Hepatic stellate cell (primary cell): ENCODE data around the gene AK9.
"Not testable (repeated sequence)": the region's sequence is repeated elsewhere in the genome, so short reads cannot be mapped to it uniquely, and the experiment has no call there.

Source experiments
- DNase-seq: peaks from one replicate; pipeline ENCODE4 v3.0.0; 2011; ENCODE audit warnings: low spot score

The AK9 gene

DNA sequence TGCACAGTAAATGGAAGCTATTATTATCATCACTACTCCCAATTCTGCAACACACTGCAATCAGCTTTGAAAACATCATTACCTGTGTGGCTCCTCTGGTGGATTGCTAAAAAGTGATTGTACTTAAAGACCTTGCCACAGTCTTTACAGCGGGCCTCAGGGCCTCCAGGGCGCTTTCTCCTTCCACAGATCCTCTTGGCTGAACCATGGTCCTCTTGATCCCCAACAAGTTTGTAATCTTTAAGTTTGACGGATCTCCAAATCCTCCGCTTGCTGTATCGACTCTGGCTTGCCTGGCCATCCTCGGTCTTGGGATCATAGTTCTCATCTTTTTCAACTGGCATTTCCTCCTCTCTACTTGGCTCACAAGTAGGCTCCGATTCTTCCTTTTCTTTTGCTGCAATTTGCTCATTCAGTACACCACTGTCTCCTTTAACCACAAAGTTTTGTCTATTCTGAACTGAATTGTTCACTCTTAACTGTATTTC, 210.0 kb downstream of the AK9 start:
- DNase-seq, result no peak

DNA sequence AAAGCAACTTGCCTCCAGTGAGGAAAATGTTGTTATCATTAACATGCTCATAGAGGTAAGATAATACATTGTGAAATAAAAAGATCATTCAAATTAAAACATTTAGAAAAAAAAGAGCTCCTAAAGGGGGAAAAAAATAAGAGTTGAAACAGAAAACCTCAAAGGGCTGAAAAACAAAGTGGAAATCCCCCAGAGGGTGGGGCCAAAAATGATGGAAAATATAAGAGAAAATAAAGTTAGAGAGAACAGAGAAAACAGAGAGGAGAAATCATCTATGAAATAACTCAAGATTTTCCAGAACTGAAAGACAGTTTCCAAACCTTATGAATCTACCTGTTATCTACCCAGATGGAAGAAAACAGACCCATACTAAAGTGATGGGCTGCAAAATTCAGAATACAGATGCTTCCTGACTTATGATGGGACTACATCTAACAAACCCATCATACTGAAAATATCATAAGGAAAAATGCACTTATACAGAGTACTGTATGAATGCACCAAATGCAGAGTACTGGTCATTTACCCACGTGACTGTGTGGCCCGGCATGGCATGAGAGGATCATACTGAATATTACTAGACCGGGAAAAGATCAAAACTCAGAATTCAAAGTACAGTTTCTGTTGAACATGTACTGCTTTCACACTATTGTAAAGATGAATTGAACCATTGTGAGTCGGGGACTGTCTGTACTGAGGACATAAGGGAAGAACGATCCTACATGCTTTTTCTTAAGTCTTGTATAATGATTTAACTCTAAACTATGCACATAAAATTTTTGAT, 212.0 kb downstream of the AK9 start:
- DNase-seq, result no peak

DNA sequence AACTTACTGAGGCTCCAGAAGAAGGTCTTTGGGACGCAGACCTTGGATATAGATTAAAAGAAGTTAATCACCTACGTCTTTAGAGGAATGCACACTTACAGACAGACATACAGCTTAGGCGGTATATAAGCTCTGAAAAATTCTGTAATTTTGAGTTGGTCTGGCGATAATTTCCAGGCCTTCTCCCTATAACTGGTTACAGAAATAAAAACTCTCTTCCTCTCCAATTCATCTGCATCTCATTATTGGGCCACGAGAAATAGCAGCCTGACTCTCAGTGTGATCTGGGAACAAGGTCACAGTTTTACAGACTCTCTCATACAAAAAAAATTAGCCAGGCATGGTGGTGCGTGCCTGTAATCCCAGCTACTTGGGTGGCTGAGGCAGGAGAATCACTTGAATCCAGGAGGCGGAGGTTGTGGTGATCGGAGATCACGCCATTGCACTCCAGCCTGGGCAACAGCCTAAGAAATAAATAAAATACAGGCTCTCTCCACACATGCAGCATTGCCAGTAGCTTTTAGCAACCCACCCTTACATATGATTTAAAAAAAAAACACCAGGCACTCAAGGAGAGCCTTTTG, 212.7 kb downstream of the AK9 start:
- DNase-seq, result no peak

DNA sequence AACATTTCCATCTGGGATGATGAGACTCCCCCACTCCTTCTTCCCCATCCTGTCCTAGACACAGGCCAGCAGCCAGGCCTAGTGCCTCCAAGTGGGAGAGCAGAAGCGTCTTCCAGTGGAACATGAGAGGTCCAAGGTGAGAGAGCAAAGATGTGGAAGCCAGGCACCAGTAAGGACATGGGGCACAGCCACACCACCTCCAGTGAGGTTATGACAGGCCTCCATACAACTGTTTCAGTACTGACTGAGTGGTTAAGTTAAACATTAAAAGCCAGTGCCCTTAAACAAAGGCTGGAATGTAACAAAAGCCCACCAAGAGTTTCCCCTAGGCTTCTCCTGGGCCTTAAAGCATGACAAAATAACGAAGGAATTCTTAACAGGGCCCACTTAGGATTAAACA, 213.3 kb downstream of the AK9 start:
- DNase-seq, result no peak

DNA sequence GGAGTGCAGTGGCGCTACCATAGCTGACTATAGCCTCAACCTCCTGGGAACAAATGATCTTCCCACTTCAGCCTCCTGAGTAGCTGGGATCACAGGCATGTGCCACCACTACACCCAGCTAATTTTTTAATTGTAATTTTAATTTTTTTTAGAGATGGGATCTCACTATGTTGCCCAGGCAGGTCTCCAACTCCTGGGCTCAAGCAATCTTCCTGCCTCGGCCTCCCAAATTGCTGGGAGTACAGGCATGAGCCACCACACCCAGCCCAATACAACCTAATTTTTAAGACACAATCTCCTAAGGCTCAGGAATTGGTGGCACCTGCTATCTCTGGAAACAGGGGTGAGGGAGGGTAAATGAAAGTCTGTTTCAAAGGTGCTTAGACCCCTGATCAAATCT, 213.8 kb downstream of the AK9 start:
- DNase-seq, result no peak

DNA sequence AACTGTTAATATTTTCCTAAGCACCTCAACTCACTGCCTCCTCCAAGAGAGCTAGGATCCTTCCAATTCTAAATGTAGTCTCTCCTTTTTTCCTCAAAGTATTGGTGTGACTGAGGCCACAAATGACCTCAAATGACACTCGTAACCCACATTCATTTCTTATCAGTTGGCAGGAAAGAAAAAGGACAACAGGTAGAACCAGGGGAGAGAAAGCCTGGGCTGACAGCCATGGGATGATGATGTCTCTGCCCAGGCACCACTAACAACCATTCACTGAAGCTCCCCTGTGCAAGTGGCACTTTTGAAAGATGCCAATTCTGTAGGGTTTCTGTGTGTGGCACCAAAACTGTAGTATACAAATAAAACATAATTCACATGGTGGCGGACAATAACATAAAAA, 215.4 kb downstream of the AK9 start:
- no peak for DNase-seq

DNA sequence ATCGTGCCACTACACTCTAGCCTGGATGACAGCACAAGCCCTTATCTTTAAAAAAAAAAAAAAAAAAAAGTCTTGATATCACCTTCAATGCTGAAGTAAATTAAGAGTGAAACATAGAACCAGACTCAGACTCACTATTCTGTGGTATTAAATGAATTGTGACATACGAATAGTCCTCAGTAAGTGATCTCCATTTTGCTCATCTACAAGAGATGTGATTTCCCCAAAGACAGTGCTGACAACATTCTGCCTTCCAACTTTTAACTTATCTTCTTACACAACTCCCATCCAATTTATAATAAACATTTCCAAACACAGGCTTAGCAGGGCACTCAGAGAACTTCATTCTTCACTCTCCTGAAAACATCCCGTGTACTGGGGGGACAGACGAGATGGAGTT, 216.0 kb downstream of the AK9 start:
- DNase-seq, result no peak

DNA sequence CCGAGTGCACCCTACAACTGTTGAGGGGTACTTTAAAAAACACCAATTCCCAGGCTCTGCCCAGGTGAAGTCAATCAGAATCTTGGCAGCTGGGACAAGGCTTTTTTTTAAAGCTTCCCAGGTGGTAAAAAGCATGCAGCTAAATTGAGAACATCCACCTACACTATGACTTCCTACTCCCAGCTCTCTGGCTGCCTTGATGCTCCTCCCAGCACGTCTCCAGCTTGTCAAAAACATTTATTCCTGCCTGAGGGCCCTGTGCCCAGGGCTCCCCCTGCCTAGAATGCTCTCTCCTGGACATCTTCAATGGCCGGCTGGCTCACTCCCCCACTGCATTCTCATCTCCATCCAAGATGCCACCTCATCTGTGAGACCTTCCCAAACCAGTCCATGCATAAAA, 217.9 kb downstream of the AK9 start:
- DNase-seq, result no peak

DNA sequence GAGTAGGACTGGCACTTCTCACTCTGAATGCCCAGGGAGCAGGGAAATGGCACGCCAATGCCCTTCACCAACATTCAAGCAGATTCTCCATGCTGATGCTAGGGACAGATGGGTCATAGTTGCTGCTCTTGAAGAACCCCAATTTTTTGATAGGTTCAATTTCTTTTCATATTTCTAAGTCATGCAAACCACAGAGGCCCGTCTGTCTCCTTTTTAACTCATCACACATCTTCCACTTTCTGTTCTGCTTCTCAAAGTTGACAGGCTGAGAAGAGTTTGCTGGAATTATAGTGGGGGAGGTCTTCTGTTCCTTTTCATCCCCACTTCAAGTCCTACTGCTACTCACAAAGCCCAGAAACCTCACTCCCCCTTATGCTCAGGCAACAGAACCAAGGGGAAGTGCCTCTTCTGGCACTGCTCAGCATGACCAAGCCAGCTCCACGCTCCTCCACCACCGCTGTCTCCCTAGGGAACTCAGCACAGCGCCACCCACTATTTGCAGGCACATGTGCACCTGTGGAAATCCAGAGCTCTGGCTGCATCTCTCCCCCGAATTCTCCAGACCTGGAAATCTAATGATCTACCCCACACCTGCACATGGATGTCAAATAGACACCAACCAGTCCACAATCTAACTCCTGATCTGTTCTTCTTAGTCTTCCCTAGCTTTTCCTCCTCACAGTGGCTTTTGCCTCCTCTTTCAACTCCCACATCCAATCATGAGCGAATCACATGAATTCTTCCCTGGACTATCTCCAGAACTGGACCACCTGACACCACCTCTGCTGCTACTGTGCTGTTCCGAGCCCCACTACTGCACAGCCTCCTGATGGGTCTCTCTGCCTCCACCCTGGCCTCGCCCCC, 218.6 kb downstream of the AK9 start:
- no peak for DNase-seq

DNA sequence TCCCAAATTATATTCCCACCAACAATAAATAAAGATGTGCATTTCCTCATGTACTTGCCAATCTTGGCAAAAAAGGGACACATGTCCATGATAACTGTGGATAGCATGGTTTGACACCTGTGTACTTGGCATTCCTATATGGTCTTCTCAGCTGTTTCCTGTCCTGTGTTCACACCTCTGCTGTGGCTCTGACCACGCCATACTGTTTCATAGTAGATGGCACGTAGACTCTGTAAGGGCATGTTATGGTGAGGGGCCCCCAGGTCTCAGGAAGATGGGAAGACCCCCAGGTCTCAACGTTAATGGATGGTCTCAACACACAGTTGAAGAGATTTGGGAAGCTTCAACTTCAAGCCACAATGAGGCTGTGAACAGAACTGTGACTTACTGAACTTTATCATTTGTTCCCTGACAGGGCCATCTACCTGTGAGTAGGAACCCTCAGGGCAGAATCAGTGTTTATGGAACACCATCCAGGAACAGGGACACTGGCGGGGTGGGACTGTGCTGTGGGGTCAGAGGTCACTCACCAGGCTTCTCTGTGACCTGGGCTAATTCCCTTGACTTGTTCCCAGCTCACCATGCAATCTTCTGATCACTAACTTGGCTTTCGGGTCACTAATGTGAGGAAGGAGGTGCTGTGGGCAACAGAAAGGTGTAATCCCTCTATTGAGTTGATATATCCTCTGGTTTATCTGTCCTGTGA, 219.7 kb downstream of the AK9 start:
- DNase-seq, result no peak

DNA sequence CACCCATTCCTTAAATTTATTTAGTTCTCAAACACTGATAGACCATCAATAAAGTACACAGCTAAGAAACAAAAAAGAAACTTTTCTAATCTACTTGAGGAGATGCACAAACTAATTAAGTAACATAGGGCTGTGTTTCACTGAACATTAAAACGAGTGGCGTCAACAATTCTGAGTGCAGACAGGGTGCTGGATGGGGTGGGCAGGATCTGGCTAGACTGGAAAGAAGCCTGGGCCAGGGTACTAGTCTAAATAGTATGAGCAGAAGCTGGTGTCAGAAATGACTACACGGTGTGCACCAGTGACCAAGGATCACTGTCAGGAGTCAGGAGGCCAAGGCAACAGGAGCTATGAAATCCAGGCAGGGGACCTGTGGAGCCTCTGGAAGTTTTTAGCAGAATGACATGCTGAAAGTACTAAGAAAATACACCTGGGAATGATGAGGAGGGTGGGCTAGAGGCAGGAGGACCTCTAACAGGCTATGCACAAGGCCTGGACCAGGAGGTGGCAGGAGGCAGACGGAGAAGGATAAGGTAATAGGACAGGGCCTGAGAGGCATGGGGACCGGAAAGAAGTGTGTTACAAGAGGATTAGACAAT, 221.3 kb downstream of the AK9 start:
- DNase-seq, result no peak

DNA sequence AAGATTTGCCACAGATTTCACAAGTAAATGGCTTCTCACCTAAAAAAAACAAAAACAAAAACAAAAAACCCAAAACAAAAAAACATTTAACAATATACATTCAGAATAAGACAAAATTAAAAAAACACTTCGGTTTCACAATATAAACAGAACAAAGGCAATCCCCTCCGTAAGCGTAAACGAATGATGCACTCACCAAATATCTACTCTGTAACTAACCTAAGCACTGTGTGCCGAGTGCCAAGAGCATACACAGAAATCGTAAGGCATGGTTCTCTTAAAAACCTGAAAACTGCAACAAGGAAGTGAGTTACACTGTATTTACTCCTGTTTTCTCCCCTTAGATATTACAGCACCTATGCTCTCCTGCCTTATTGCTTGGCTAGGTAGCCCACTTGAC, 223.3 kb downstream of the AK9 start:
- no peak for DNase-seq

DNA sequence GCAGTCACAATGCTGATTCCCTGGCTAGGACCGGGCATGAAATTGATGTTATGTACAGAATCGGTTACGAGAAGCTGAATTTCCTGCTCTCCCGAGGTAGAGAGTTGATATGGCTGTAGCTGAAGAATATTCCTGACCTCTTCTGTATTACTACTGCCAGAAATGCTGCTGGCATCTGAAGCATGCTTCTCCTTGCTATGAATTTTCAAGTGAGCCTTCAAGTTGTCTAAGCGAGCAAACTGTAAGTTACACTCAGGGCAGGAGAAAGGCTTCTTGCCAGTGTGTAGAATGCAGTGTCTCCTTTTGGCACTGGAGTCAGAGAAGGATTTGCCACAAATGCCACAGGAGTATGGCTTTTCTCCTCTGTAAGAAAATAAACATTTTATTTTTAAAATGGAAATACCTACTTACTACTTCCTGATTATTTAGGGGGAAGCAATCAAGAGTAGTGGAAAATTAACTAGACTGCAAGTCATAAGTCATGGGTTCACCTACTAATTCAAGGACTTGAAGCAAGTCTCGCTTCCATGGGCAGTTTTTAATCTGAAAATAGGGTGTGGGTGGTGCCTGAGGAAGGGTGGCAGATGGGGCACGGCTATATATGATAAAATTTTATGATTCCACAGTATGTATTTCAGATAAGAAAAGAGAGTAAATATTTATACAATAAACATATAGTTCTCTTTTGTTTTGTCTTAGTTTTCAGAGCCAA, 224.6 kb downstream of the AK9 start:
- DNase-seq, result no peak

DNA sequence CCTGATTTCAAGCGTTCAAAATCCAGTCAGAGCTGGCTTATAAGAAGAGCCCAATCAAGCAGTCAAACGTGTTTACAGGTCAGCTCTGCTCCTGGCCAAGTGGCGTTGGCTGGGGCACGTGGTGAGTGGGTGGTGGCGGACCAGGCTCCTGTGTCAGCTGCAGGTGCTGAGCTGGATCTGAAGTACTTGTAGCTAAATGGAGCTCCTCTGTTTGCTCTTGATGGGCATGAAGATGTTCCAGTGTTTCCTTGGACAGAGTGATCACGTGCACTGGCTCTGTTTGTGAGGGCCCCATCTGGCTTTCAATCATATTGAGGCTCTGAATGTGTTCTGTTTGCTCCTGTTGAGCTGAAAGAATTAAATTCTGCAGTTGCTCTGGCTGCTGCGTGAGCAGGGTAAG, 225.2 kb downstream of the AK9 start:
- no peak for DNase-seq

DNA sequence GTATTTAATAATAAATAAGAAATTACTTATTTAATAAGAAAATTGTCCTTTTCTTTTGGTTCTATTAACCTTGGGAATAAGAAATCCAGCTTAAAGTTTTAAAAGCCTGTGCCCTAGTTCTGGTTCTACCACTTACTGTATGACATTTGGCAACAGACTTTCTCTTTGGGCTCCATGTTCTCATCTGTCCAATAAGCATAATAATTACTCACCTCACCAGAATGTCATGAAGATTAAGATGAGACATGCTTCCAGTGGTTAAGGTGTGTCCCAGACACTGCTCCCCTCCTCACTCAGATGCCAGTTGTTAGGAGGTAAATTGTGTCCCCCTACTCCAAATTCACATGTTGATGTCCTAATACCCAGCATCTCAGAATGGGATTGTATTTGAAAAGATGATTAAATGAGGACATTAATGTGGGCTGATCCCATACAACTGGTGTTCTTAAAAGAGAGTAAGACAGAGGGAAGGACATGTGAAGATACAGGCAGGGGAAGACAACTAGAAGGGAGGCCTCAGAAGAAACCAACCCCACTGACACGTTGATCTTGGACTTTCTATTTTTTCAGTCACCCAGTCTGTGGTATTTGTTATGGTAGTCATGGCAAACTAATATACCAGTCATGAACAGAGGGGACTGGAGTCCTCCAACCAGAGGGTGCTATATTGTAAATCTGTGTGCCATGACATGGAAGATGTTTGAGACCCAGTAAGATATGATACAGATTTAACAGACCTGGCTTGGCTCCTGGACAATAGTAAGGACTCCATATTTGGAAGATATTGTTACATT, 229.1 kb downstream of the AK9 start:
- no peak for DNase-seq

DNA sequence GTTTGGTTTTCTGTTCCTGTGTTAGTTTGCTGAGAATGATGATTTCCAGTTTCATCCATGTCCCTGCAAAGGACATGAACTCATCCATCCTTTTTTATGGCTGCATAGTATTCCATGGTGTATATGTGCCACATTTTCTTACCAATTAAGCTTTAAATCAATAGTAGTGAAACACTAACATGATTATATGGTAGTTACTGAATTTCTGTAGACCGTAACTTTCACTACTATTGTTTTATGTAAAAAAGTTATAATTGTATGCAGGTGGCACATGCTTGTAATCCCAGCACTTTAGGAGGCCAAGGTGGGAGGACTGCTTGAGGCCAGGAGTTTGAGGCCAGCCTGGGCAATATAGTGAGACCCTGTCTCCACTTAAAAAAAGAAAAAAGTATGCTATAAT, 229.8 kb downstream of the AK9 start:
- not testable (repeated sequence) for DNase-seq

DNA sequence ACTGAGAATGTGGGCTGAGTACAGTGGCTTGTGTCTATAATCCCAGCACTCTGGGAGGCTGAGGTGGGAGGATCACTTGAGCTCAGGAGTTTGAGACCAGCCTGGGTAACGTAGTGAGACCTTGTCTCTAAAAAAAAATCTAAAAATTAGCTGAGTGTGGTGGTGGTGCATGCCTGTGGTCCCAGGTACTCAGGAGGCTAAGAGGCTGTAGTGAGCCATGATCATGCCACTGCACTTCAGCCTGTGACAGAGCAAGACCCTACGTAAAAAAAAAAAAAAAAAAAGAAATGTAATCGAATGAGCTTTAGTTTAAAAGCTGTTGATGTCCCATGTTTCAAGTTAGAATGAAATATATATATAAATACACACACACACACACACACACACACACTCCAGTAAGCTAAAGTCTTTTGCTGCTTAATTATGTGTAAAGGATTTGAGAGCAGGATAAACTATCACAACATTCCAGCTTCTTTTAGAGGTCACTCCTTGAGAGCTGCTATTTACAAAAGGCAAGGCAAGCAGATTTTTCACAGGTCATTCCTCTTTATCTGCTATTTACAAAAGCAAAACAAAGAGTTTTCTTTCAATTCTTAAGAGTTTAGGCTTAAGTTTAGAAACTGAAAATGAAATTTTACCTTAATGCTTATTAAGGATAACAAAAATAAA, 230.7 kb downstream of the AK9 start:
- DNase-seq, result no peak

DNA sequence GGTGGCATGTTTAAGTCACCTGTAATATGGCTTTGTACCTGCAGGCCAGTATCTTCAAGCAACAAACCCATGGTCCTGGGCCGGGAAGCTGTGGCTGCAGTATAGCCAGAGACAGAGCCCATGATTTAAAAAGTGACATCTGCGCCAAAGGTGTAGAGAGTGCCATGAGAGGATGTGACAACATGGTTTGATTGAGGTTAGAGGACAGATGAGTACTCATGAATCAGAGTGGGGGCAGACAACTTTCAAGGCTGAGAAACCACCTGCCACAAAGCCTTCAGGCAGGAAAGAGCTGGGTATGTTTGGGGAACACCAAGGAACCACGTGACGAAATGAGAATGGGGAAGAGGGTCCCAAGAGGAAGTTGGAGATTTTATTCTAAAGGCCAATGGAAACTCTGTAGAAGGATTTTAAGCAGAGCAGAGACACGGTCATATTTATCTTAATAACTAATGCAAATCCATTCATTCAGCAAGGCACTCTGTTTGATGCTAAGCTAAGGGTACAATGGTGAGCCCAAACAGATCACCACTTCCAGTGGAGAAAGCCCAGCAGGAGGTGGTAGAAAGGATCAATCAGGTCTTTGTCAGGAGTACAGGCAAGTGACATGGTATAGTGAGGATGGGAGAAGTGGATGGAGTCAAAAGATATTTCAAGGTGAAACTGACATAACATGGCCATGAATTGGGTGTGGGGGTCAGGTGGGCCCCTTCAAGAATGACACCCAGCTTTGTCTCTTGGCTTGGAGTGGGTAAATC, 232.0 kb downstream of the AK9 start:
- no peak for DNase-seq

DNA sequence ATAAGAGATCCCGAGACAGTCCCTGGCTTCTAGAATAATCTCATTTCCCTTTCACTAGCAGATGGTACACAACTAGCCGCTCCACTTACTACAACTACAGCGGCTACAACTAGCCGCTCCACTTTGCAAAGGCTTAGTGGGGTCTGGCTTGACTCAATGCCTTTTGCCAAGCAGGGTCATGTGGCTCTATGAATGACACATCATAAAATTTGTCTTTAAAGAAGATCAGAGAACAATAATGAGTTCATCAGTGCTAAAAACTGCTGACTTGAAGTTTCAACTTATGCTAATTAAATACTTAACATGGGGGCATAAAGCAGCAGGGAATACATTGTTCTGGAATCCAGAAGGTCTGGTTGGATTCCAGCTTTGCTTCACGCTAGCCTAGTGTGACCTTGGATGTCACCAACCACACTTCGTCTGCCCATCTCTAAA, 233.4 kb downstream of the AK9 start:
- no peak for DNase-seq
